ENCODE measurements around the gene ZNF22.

- no peak for TF ChIP-seq POLR2A (IDR thresholded peaks at IDR 0.05; ENCODE audit: low read depth, low read length)
- TF ChIP-seq TAF1 (IDR thresholded peaks at IDR 0.05; ENCODE audit: borderline replicate concordance, low read depth, low read length), result no peak
Measured at GRCh38 chr10:44975431-44976331, 25.0 kb upstream of the ZNF22 start.

Data from GM12892 (cell line).